Immature natural killer cell (primary cell): Measurements from ENCODE around the gene LRRK1. TPM values are rescaled to one million over a fixed set of nuclear protein-coding genes. Genes with fewer than 3 reads are reported as not detected.

Experiments
- DNase-seq, 3 donors: peaks; one replicate each; pipeline ENCODE4 v3.0.0; 2022; ENCODE audit warnings: mixed read lengths in 1 of 3
- H3K27ac Mint-ChIP-seq, 6 donors: one replicate each; pipeline ENCODE4 v1.8.0; 2020; ENCODE audit warnings: mixed read lengths in 6 of 6, mild to moderate bottlenecking in 5 of 6, inconsistent platforms in 4 of 6, moderate library complexity in 3 of 6
- H3K27me3 Mint-ChIP-seq, 3 donors: one replicate each; pipeline ENCODE4 v1.8.0; 2020 to 2021; ENCODE audit warnings: low read depth in 3 of 3, mild to moderate bottlenecking in 3 of 3, mixed read lengths in 3 of 3, moderate library complexity in 3 of 3, inconsistent platforms in 1 of 3
- H3K36me3 Mint-ChIP-seq, 3 donors: one replicate each; pipeline ENCODE4 v1.8.0; 2020; ENCODE audit warnings: mixed read lengths in 3 of 3, inconsistent platforms in 2 of 3, mild to moderate bottlenecking in 2 of 3
- H3K4me1 Mint-ChIP-seq, 2 donors: one replicate each; pipeline ENCODE4 v1.8.0; 2020; ENCODE audit warnings: inconsistent platforms in 2 of 2, mild to moderate bottlenecking in 2 of 2, mixed read lengths in 2 of 2, moderate library complexity in 1 of 2
- H3K4me3 Mint-ChIP-seq, 5 donors: one replicate each; pipeline ENCODE4 v1.8.0; 2020; ENCODE audit warnings: mild to moderate bottlenecking in 5 of 5, mixed read lengths in 5 of 5, inconsistent platforms in 3 of 5, moderate library complexity in 3 of 5
- H3K9me3 Mint-ChIP-seq, 6 donors: one replicate each; pipeline ENCODE4 v1.8.0; 2020; ENCODE audit warnings: mild to moderate bottlenecking in 6 of 6, mixed read lengths in 6 of 6, inconsistent platforms in 4 of 6, moderate library complexity in 3 of 6
- polyA plus RNA-seq, 3 donors: library from polyadenylated mRNA; unstranded; fragments of 300-500 nt; fragmentation: Illumina TruSeq; gene quantifications; one replicate each; pipeline ENCODE4 v1.2.3, GENCODE V29; 2021

The LRRK1 gene
- polyA plus RNA-seq, 3 donors from 2014 or later, result 0.02 TPM; not detected in 2

- H3K4me3 Mint-ChIP-seq, result no peak overlapping the region
- H3K27me3 Mint-ChIP-seq, result peaks cover 1 to 4% (median 2%) of the 10 kb centered on the region in 3 donors
- H3K36me3 Mint-ChIP-seq, result no peaks in the 10 kb centered on the region
- H3K27ac Mint-ChIP-seq, result no peak overlapping the region
- H3K9me3 Mint-ChIP-seq, result no peaks in the 10 kb centered on the region
- DNase-seq, result no peak
- peaks cover 0 to 2% of the 10 kb centered on the region in 2 donors for H3K4me1 Mint-ChIP-seq
Observed at GRCh38 chr15:101114610-101115009, 195.5 kb downstream of the LRRK1 start.

- Mint-ChIP-seq H3K36me3 (no peaks in the 10 kb centered on the region), H3K27me3 (peaks cover 1 to 3% (median 2%) of the 10 kb centered on the region in 3 donors), H3K9me3 (no peaks in the 10 kb centered on the region), H3K4me3 (no peak overlapping the region), H3K4me1 (peaks cover 0 to 2% of the 10 kb centered on the region in 2 donors), H3K27ac (no peak overlapping the region)
- no peak for DNase-seq
Observed at GRCh38 chr15:101115393-101115785, 196.2 kb downstream of the LRRK1 start.

- DNase-seq, result no peak
Observed at GRCh38 chr15:101115786-101116680, 196.9 kb downstream of the LRRK1 start.

GRCh38 chr15:101116681-101116976 lies 197.5 kb downstream of the LRRK1 start:
- H3K27ac Mint-ChIP-seq, result no peak overlapping the region
- H3K4me3 Mint-ChIP-seq, result no peak overlapping the region
- no peak for DNase-seq
- no peaks in the 10 kb centered on the region for H3K9me3 Mint-ChIP-seq
- H3K27me3 Mint-ChIP-seq, result peaks cover 0 to 3% (median 2%) of the 10 kb centered on the region in 3 donors
- H3K4me1 Mint-ChIP-seq, result peaks cover 3 to 8% of the 10 kb centered on the region in 2 donors
- H3K36me3 Mint-ChIP-seq, result no peaks in the 10 kb centered on the region

More at GRCh38 chr15:101115786-101116680, 196.9 kb downstream of the LRRK1 start:
- peaks cover 1 to 3% (median 2%) of the 10 kb centered on the region in 3 donors for H3K27me3 Mint-ChIP-seq
- peak overlapping the region in 1 of 6 donors; percentile 40 for H3K27ac Mint-ChIP-seq
- peaks cover 0 to 4% of the 10 kb centered on the region in 2 donors for H3K4me1 Mint-ChIP-seq
- no peaks in the 10 kb centered on the region for H3K9me3 Mint-ChIP-seq
- H3K4me3 Mint-ChIP-seq, result no peak overlapping the region
- no peaks in the 10 kb centered on the region for H3K36me3 Mint-ChIP-seq

GRCh38 chr15:101118116-101118515 lies 199.0 kb downstream of the LRRK1 start:
- H3K27me3 Mint-ChIP-seq, result peaks cover 0 to 2% (median 2%) of the 10 kb centered on the region in 3 donors
- H3K9me3 Mint-ChIP-seq, result no peaks in the 10 kb centered on the region
- no peak for DNase-seq
- H3K4me1 Mint-ChIP-seq, result peaks cover 16 to 18% of the 10 kb centered on the region in 2 donors
- peaks cover 0 to 3% (median 0%) of the 10 kb centered on the region in 3 donors for H3K36me3 Mint-ChIP-seq
- H3K27ac Mint-ChIP-seq, result no peak overlapping the region
- no peak overlapping the region for H3K4me3 Mint-ChIP-seq

GRCh38 chr15:101118615-101119014 lies 199.5 kb downstream of the LRRK1 start:
- DNase-seq, result no peak
- peaks cover 21 to 23% of the 10 kb centered on the region in 2 donors for H3K4me1 Mint-ChIP-seq
- H3K36me3 Mint-ChIP-seq, result peaks cover 0 to 3% (median 0%) of the 10 kb centered on the region in 3 donors
- H3K27ac Mint-ChIP-seq, result no peak overlapping the region
- no peak overlapping the region for H3K4me3 Mint-ChIP-seq
- H3K9me3 Mint-ChIP-seq, result no peaks in the 10 kb centered on the region
- peaks cover 0 to 5% (median 2%) of the 10 kb centered on the region in 3 donors for H3K27me3 Mint-ChIP-seq

- Mint-ChIP-seq H3K4me1 (peaks cover 27 to 29% of the 10 kb centered on the region in 2 donors), H3K9me3 (no peaks in the 10 kb centered on the region), H3K27ac (no peak overlapping the region), H3K27me3 (peaks cover 0 to 7% (median 2%) of the 10 kb centered on the region in 3 donors), H3K36me3 (peaks cover 0 to 3% (median 0%) of the 10 kb centered on the region in 3 donors), H3K4me3 (no peak overlapping the region)
- DNase-seq, result no peak
Observed at GRCh38 chr15:101119181-101119580, 200.0 kb downstream of the LRRK1 start.

Other genes with a start within 250 kb of the LRRK1 start
- gene ALDH1A3, start 39.5 kb upstream of the LRRK1 start, polyA plus RNA-seq, result not detected